Liver (tissue), 3 donors: Measurements from ENCODE around the gene CHID1.

Experiments
- HNF4G ChIP-seq: IDR thresholded peaks from 2 replicates; pipeline ENCODE4 v1.6.1; 2016; ENCODE audit warnings: antibody characterized with exemption
- RAD21 ChIP-seq, 2 donors: IDR thresholded peaks; 2 replicates each; pipeline ENCODE4 v1.6.1; 2016; ENCODE audit warnings: antibody characterized with exemption in 2 of 2, mild to moderate bottlenecking in 2 of 2
- REST ChIP-seq: IDR thresholded peaks from 2 replicates; pipeline ENCODE4 v1.6.1; 2016; ENCODE audit warnings: antibody characterized with exemption, mild to moderate bottlenecking
- TAF1 ChIP-seq: conservative IDR thresholded peaks from 2 replicates; pipeline ENCODE4 v1.6.1; 2016; ENCODE audit warnings: antibody characterized with exemption, mild to moderate bottlenecking
- TF ChIP-seq, protein P1 (sequence below): fragments of 150-350 bp; IDR thresholded peaks from 2 replicates; pipeline ENCODE4 v1.5.1; 2017; ENCODE audit warnings: improper control_type of control experiment, low read depth, low read length; ENCODE audit not compliant: missing input control
- donor health status: healthy.
- donor health status: healthy.

DNA sequence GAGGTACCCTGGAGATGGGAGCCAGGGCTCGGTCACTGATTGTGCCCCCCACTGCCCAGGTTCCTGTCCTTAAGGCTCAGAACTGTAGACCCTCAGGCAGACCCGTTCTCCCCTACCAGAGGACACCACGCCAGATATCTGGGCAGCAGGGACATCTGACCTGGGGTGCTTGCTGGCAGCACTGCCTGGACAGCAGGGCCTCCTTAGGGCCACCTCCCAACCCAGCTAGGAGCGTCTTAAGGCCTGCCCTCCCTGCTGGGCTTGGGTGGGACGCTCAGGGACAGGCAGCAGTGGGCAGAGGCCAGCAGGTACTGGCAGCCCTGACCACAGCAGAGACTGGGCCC, 71.4 kb downstream of the CHID1 start:
- TF ChIP-seq, protein P1, sequence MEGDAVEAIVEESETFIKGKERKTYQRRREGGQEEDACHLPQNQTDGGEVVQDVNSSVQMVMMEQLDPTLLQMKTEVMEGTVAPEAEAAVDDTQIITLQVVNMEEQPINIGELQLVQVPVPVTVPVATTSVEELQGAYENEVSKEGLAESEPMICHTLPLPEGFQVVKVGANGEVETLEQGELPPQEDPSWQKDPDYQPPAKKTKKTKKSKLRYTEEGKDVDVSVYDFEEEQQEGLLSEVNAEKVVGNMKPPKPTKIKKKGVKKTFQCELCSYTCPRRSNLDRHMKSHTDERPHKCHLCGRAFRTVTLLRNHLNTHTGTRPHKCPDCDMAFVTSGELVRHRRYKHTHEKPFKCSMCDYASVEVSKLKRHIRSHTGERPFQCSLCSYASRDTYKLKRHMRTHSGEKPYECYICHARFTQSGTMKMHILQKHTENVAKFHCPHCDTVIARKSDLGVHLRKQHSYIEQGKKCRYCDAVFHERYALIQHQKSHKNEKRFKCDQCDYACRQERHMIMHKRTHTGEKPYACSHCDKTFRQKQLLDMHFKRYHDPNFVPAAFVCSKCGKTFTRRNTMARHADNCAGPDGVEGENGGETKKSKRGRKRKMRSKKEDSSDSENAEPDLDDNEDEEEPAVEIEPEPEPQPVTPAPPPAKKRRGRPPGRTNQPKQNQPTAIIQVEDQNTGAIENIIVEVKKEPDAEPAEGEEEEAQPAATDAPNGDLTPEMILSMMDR = no peak
- TF ChIP-seq TAF1 = no peak
- no peak for TF ChIP-seq HNF4G
- TF ChIP-seq REST = no peak
- TF ChIP-seq RAD21 (IDR thresholded peaks at IDR 0.05) = no peak
